ENCODE measurements around the gene KRTAP2-3.

GRCh38 chr17:41082626-41083025 lies 22.7 kb upstream of the KRTAP2-3 start:
- no peak for TF ChIP-seq CTCF (IDR thresholded peaks at IDR 0.05 in 4 of 5, conservative IDR thresholded peaks at IDR 0.05 in 1 of 5)
- no peak for TF ChIP-seq POLR2A (IDR thresholded peaks at IDR 0.05)
